H9 (cell line): ENCODE results near the gene DOCK9. TPM values are rescaled to one million over a fixed set of nuclear protein-coding genes. Genes with fewer than 3 reads are reported as not detected.
A peak's percentile ranks its signal among the peaks of the same experiment; 100 is the strongest.

Experiments used
- DNase-seq: peaks from one replicate; pipeline ENCODE4 v3.0.0-alpha.2; 2017
- H2AFZ ChIP-seq: one replicate; pipeline ENCODE4 v1.6.1; 2013; ENCODE audit warnings: mild to moderate bottlenecking, low read length, control low read depth, moderate library complexity
- H2AK5ac ChIP-seq: 2 replicates; pipeline ENCODE4 v1.6.1; 2013; ENCODE audit warnings: low read length, control low read depth, mixed read lengths; ENCODE audit not compliant: insufficient read length
- H2BK120ac ChIP-seq: one replicate; pipeline ENCODE4 v1.6.1; 2013; ENCODE audit warnings: low read depth, mild to moderate bottlenecking, low read length, control low read depth, inconsistent platforms; ENCODE audit not compliant: poor library complexity, severe bottlenecking
- H2BK12ac ChIP-seq: 2 replicates; pipeline ENCODE4 v1.6.1; 2013; ENCODE audit warnings: low read length, control low read depth, mixed read lengths, low read depth; ENCODE audit not compliant: insufficient read length
- H2BK15ac ChIP-seq: 2 replicates; pipeline ENCODE4 v1.6.1; 2013; ENCODE audit warnings: low read depth, low read length, control low read depth
- H2BK20ac ChIP-seq: one replicate; pipeline ENCODE4 v1.6.1; 2013; ENCODE audit warnings: low read depth, mild to moderate bottlenecking, low read length, control low read depth, inconsistent platforms; ENCODE audit not compliant: poor library complexity, severe bottlenecking
- H2BK5ac ChIP-seq: 2 replicates; pipeline ENCODE4 v1.6.1; 2013; ENCODE audit warnings: low read length, control low read depth, mixed read lengths; ENCODE audit not compliant: insufficient read length
- H3K14ac ChIP-seq: 2 replicates; pipeline ENCODE4 v1.6.1; 2013; ENCODE audit warnings: low read length, control low read depth; ENCODE audit not compliant: insufficient read depth
- H3K18ac ChIP-seq: 2 replicates; pipeline ENCODE4 v1.6.1; 2013; ENCODE audit warnings: low read depth, mild to moderate bottlenecking, mixed read lengths, low read length, control low read depth; ENCODE audit not compliant: insufficient read length
- H3K23ac ChIP-seq: 2 replicates; pipeline ENCODE4 v1.6.1; 2013; ENCODE audit warnings: low read length, control low read depth, mixed read lengths, low read depth; ENCODE audit not compliant: insufficient read length
- H3K23me2 ChIP-seq: 2 replicates; pipeline ENCODE4 v1.6.1; 2013; ENCODE audit warnings: low read depth, mild to moderate bottlenecking, mixed read lengths, low read length, control low read depth; ENCODE audit not compliant: insufficient read length, poor library complexity, severe bottlenecking
- H3K27ac ChIP-seq: 2 replicates; pipeline ENCODE4 v1.5.1; 2013; ENCODE audit warnings: low read length, control low read depth, mixed read lengths, low read depth; ENCODE audit not compliant: insufficient read length
- H3K27me3 ChIP-seq: 2 replicates; pipeline ENCODE4 v1.6.1; 2013; ENCODE audit warnings: low read length, control low read depth, inconsistent platforms; ENCODE audit not compliant: insufficient read depth
- H3K4ac ChIP-seq: 2 replicates; pipeline ENCODE4 v1.6.1; 2013; ENCODE audit warnings: low read depth, mild to moderate bottlenecking, control low read depth, inconsistent platforms, low read length, moderate library complexity
- H3K4me1 ChIP-seq: 2 replicates; pipeline ENCODE4 v1.6.1; 2013; ENCODE audit warnings: low read length, control low read depth, inconsistent platforms; ENCODE audit not compliant: insufficient read depth
- H3K4me2 ChIP-seq: 2 replicates; pipeline ENCODE4 v1.6.1; 2013; ENCODE audit warnings: low read length, control low read depth, mixed read lengths; ENCODE audit not compliant: insufficient read length, insufficient read depth
- H3K56ac ChIP-seq: 2 replicates; pipeline ENCODE4 v1.6.1; 2013; ENCODE audit warnings: low read depth, mild to moderate bottlenecking, mixed read lengths, low read length, control low read depth; ENCODE audit not compliant: insufficient read length
- H3K79me1 ChIP-seq: 2 replicates; pipeline ENCODE4 v1.6.1; 2013; ENCODE audit warnings: low read depth, mild to moderate bottlenecking, moderate library complexity, low read length, control low read depth, inconsistent platforms; ENCODE audit not compliant: insufficient read depth, poor library complexity, severe bottlenecking
- H3K79me2 ChIP-seq: 2 replicates; pipeline ENCODE4 v1.6.1; 2013; ENCODE audit warnings: low read length, control low read depth, inconsistent platforms; ENCODE audit not compliant: insufficient read depth
- H3K9ac ChIP-seq: 2 replicates; pipeline ENCODE4 v1.6.1; 2013; ENCODE audit warnings: low read length, control low read depth, mixed read lengths; ENCODE audit not compliant: insufficient read length; ENCODE audit errors: extremely low read depth
- H3K9me3 ChIP-seq: one replicate; pipeline ENCODE4 v1.6.1; 2013; ENCODE audit warnings: low read depth, low read length, inconsistent platforms; ENCODE audit not compliant: control insufficient read depth
- H3T11ph ChIP-seq: one replicate; pipeline ENCODE4 v1.6.1; 2013; ENCODE audit warnings: mild to moderate bottlenecking, low read length, control low read depth, inconsistent platforms
- H4K20me1 ChIP-seq: one replicate; pipeline ENCODE4 v1.6.1; 2013; ENCODE audit not compliant: control insufficient read depth, insufficient read length, insufficient read depth
- H4K5ac ChIP-seq: 2 replicates; pipeline ENCODE4 v1.6.1; 2013; ENCODE audit warnings: low read depth, mild to moderate bottlenecking, mixed read lengths, low read length, control low read depth; ENCODE audit not compliant: insufficient read length
- H4K8ac ChIP-seq: replicated peaks from 2 replicates; pipeline ENCODE4 v1.6.1; 2013; ENCODE audit warnings: low read length, control low read depth, mixed read lengths, low read depth; ENCODE audit not compliant: insufficient read length
- H4K91ac ChIP-seq: 2 replicates; pipeline ENCODE4 v1.6.1; 2013; ENCODE audit warnings: low read depth, mild to moderate bottlenecking, moderate library complexity, mixed read lengths, low read length, control low read depth; ENCODE audit not compliant: insufficient read length
- H3K27ac Mint-ChIP-seq, 3 experiments: 2 replicates in 2 of 3; 3 replicates in 1 of 3; pipeline ENCODE4 v1.8.0; 2020 to 2021; ENCODE audit warnings: mixed read lengths in 3 of 3, mild to moderate bottlenecking in 1 of 3, moderate library complexity in 1 of 3
- H3K27me3 Mint-ChIP-seq: 2 replicates; pipeline ENCODE4 v1.8.0; 2021; ENCODE audit warnings: low read depth, mild to moderate bottlenecking, moderate library complexity, mixed read lengths
- H3K36me3 Mint-ChIP-seq, 3 experiments: 2 replicates in 2 of 3; 3 replicates in 1 of 3; pipeline ENCODE4 v1.8.0; 2020 to 2021; ENCODE audit warnings: low read depth in 3 of 3, mixed read lengths in 3 of 3; ENCODE audit not compliant: insufficient read depth in 1 of 3
- H3K4me1 Mint-ChIP-seq, 2 experiments: 2 replicates each; pipeline ENCODE4 v1.8.0; 2020; ENCODE audit warnings: mixed read lengths in 2 of 2
- H3K4me3 Mint-ChIP-seq, 2 experiments: 2 replicates in 1 of 2; 3 replicates in 1 of 2; pipeline ENCODE4 v1.8.0; 2020 to 2021; ENCODE audit warnings: mild to moderate bottlenecking in 2 of 2, mixed read lengths in 2 of 2, moderate library complexity in 1 of 2
- H3K9me3 Mint-ChIP-seq, 2 experiments: 2 replicates in 1 of 2; 3 replicates in 1 of 2; pipeline ENCODE4 v1.8.0; 2020; ENCODE audit warnings: mild to moderate bottlenecking in 2 of 2, mixed read lengths in 2 of 2, moderate library complexity in 1 of 2
- whole genome bisulfite sequencing: extraction: QIAGEN DNeasy Blood & Tissue Kit; methylation state at CpG from one replicate; pipeline ENCODE4 v1.1.7; 2013; ENCODE audit warnings: missing lambda C conversion rate, low lambda C conversion rate, mixed read lengths; ENCODE audit not compliant: insufficient read length; ENCODE audit errors: extremely low coverage; 5-methylcytosine and 5-hydroxymethylcytosine counted together
- total RNA-seq: library from RNA; stranded (reverse); gene quantifications from 2 replicates; pipeline ENCODE4 v1.2.1, GENCODE V29; 2021
- TF ChIP-seq, protein P1 (sequence below): fragments of 200-600 bp; sonication (generic); conservative IDR thresholded peaks from 3 replicates; pipeline ENCODE4 v1.8.0; 2021; ENCODE audit warnings: antibody characterized with exemption, mild to moderate bottlenecking

The DOCK9 gene
- total RNA-seq, 1 experiment from 2014 or later = 23.0 TPM

DNA sequence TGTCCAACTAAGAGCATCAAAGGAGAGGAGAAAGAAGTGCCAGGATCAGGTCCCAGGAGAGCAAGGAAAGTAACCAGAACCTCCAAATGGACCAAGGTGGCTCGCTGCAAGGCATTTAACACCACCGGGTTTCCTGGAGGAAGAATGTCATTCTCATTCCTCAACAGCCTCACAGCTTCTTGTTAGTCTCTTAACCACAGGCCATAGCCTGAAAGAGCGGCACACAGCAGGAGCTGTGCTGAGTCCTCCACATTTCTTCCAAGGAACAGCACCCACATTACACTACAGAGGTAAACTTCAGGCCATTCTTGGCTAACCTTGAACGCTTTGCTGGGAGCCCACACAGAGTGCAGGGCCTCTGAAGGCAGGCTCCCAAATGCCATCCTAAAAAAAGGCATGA is 23.6 kb downstream of the DOCK9 start:
- Histone ChIP-seq H3K4me2 (no peak overlapping the region), H3K9ac (no peak overlapping the region), H3K18ac (no peak overlapping the region), H3K79me2 (no peaks in the 10 kb centered on the region), H3K4ac (no peak overlapping the region), H2BK20ac (no peak overlapping the region), H3K14ac (no peak overlapping the region), H4K20me1 (peaks cover 3% of the 10 kb centered on the region), H2BK15ac (no peak overlapping the region), H4K8ac (no peak overlapping the region), H4K91ac (no peak overlapping the region), H2AK5ac (no peak overlapping the region), H3K4me1 (no peaks in the 10 kb centered on the region; the same call in 1 of the 2 replicates), H2AFZ (no peak overlapping the region), H3K27ac (no peak overlapping the region), H3K27me3 (no peaks in the 10 kb centered on the region), H2BK120ac (no peak overlapping the region), H4K5ac (no peak overlapping the region), H3K23ac (no peak overlapping the region), H3K79me1 (no peaks in the 10 kb centered on the region), H2BK12ac (no peak overlapping the region), H3K56ac (no peak overlapping the region), H3T11ph (no peak overlapping the region), H2BK5ac (no peak overlapping the region), H3K9me3 (no peaks in the 10 kb centered on the region), H3K23me2 (no peaks in the 10 kb centered on the region)
- Mint-ChIP-seq H3K27ac (peak overlapping the region; percentile 9 to 32 (median 30); a peak in 5 of 7 replicates), H3K4me3 (no peak overlapping the region; a peak in 1 of 5 replicates), H3K9me3 (no peaks in the 10 kb centered on the region), H3K36me3 (peaks cover 0 to 2% (median 0%) of the 10 kb centered on the region in 3 experiments; a peak in 1 of 7 replicates), H3K4me1 (peaks cover 13 to 21% of the 10 kb centered on the region in 2 experiments), H3K27me3 (no peaks in the 10 kb centered on the region)
- no CpG with 5 or more reads among the region's 4 CpGs for WGBS
- peak; percentile 51 for DNase-seq
- TF ChIP-seq, protein P1, sequence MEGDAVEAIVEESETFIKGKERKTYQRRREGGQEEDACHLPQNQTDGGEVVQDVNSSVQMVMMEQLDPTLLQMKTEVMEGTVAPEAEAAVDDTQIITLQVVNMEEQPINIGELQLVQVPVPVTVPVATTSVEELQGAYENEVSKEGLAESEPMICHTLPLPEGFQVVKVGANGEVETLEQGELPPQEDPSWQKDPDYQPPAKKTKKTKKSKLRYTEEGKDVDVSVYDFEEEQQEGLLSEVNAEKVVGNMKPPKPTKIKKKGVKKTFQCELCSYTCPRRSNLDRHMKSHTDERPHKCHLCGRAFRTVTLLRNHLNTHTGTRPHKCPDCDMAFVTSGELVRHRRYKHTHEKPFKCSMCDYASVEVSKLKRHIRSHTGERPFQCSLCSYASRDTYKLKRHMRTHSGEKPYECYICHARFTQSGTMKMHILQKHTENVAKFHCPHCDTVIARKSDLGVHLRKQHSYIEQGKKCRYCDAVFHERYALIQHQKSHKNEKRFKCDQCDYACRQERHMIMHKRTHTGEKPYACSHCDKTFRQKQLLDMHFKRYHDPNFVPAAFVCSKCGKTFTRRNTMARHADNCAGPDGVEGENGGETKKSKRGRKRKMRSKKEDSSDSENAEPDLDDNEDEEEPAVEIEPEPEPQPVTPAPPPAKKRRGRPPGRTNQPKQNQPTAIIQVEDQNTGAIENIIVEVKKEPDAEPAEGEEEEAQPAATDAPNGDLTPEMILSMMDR = no peak
